Measurements from ENCODE around the gene AGBL5.

The AGBL5 gene

DNA sequence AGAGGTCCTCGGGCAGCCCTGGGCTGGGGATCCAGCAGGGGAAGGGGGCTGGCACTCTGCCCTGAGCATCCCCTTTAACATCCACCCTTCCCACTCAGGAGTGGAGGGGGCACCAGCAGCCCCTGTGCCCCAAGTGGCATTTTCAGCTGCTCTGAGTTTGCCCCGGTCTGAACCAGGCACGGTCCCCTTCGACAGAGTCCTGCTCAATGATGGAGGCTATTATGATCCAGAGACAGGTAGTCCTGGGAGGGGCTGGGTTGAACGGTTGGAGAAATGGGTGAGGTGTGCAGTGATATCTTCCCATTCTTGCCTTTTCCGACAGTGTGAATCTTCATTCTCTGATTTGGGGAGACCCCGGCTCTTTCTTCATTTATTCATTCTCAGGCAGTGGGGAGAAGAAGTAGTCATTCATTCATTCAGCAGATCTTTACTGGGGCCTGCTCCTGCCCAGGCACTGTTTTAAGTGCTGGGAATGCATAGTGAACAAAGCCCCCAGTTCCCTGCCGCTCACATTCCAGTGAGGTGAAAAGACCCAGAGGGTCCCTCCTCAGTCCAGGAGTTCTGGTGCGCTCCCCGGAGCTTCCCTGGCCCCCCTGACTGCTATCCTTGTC is 33.7 kb downstream of the AGBL5 start:
- Histone ChIP-seq H2AFZ (ENCODE audit: low read depth, low read length) (no peak overlapping the region), H3K4me1 (ENCODE audit: insufficient read depth, low read length) (peaks cover 73% of the 10 kb centered on the region), H3K4me3 (ENCODE audit: low read depth in 1 of 2, low read length in 2 of 2) (peak overlapping the region; percentile 35 to 72; a peak in 3 of 4 replicates)

DNA sequence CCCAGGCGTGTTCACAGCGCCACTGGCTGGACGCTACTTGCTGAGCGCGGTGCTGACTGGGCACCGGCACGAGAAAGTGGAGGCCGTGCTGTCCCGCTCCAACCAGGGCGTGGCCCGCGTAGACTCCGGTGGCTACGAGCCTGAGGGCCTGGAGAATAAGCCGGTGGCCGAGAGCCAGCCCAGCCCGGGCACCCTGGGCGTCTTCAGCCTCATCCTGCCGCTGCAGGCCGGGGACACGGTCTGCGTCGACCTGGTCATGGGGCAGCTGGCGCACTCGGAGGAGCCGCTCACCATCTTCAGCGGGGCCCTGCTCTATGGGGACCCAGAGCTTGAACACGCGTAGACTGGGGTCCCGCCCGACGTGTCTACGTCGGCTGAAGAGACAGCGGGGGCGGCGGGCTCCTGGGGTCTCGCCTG is 34.2 kb downstream of the AGBL5 start:
- Histone ChIP-seq H3K9me3 (ENCODE audit: insufficient read depth, low read length, severe bottlenecking) (no peaks in the 10 kb centered on the region), H3K27me3 (ENCODE audit: insufficient read depth, low read length, poor library complexity) (no peaks in the 10 kb centered on the region), H3K4me3 (ENCODE audit: low read depth in 1 of 2, low read length in 2 of 2) (peak overlapping the region; percentile 35 to 72; a peak in 3 of 4 replicates), H3K9ac (ENCODE audit: low read depth, low read length) (peak overlapping the region; percentile 95), H3K79me2 (ENCODE audit: insufficient read depth, low read length) (peaks cover 10% of the 10 kb centered on the region), H3K36me3 (ENCODE audit: insufficient read depth, low read length) (no peaks in the 10 kb centered on the region), H3K4me1 (ENCODE audit: insufficient read depth, low read length) (peaks cover 67% of the 10 kb centered on the region), H3K4me2 (ENCODE audit: insufficient read depth, low read length) (peak overlapping the region; percentile 96), H4K20me1 (ENCODE audit: insufficient read depth, low read length) (no peaks in the 10 kb centered on the region), H3K27ac (ENCODE audit: low read length) (peak overlapping the region; percentile 83), H2AFZ (ENCODE audit: low read depth, low read length) (peak overlapping the region; percentile 78)
- ATAC-seq (ENCODE audit: insufficient read depth, low read depth) (no peak), DNase-seq (no peak)
- no peak for TF ChIP-seq EZH2 (IDR thresholded peaks at IDR 0.05; ENCODE audit: borderline replicate concordance, low read depth, low read length, severe bottlenecking)
- TF ChIP-seq, protein P1, sequence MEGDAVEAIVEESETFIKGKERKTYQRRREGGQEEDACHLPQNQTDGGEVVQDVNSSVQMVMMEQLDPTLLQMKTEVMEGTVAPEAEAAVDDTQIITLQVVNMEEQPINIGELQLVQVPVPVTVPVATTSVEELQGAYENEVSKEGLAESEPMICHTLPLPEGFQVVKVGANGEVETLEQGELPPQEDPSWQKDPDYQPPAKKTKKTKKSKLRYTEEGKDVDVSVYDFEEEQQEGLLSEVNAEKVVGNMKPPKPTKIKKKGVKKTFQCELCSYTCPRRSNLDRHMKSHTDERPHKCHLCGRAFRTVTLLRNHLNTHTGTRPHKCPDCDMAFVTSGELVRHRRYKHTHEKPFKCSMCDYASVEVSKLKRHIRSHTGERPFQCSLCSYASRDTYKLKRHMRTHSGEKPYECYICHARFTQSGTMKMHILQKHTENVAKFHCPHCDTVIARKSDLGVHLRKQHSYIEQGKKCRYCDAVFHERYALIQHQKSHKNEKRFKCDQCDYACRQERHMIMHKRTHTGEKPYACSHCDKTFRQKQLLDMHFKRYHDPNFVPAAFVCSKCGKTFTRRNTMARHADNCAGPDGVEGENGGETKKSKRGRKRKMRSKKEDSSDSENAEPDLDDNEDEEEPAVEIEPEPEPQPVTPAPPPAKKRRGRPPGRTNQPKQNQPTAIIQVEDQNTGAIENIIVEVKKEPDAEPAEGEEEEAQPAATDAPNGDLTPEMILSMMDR (IDR thresholded peaks at IDR 0.05; ENCODE audit: borderline replicate concordance, extremely low read depth, low read length, poor library complexity, severe bottlenecking): no peak

More for the DNA sequence above, 33.7 kb downstream of the AGBL5 start:
- H3K4me2 ChIP-seq (ENCODE audit: insufficient read depth, low read length): peak overlapping the region; percentile 96
- H4K20me1 ChIP-seq (ENCODE audit: insufficient read depth, low read length): no peaks in the 10 kb centered on the region
- TF ChIP-seq EZH2 (IDR thresholded peaks at IDR 0.05; ENCODE audit: borderline replicate concordance, low read depth, low read length, severe bottlenecking): no peak
- TF ChIP-seq, protein P1 (IDR thresholded peaks at IDR 0.05; ENCODE audit: borderline replicate concordance, extremely low read depth, low read length, poor library complexity, severe bottlenecking): no peak
- no peak for DNase-seq
- ATAC-seq (ENCODE audit: insufficient read depth, low read depth): no peak
- H3K27me3 ChIP-seq (ENCODE audit: insufficient read depth, low read length, poor library complexity): no peaks in the 10 kb centered on the region
- no peaks in the 10 kb centered on the region for H3K9me3 ChIP-seq (ENCODE audit: insufficient read depth, low read length, severe bottlenecking)
- peaks cover 10% of the 10 kb centered on the region for H3K79me2 ChIP-seq (ENCODE audit: insufficient read depth, low read length)
- H3K36me3 ChIP-seq (ENCODE audit: insufficient read depth, low read length): no peaks in the 10 kb centered on the region
- H3K27ac ChIP-seq (ENCODE audit: low read length): peak overlapping the region; percentile 83
- H3K9ac ChIP-seq (ENCODE audit: low read depth, low read length): peak overlapping the region; percentile 95

DNA sequence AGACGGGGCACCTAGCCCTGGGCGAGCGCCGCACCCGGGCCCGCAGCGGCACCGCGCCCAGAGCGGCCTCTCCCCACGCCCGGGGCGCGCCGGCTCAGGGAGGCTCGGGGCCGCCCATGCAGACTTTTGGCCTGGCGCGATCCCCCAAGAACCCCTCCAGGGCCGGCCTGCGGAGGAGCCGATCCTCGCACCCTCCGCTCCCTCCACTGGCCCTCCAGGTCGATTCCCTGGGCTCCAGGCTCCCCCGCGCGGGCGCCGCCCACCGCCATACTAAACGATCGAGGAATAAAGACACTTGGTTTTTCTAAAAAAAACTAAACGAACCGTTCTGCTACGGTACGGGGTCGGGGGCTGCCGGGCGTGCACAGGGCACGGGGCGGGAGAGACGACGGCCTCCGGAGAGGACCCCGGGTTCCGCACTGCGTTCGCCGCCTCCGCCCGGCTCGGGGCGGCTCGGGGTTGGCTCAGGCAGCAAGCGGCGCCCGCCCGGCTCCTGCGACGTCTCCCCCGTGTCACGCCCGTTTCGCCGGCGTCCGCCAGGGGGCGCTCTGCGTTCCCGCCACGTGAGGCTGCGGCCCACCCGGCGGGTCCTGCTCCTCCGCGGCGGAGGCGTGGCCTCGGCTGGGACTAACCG is 34.7 kb downstream of the AGBL5 start:
- no peak for TF ChIP-seq EZH2 (IDR thresholded peaks at IDR 0.05; ENCODE audit: borderline replicate concordance, low read depth, low read length, severe bottlenecking)
- TF ChIP-seq, protein P1 (IDR thresholded peaks at IDR 0.05; ENCODE audit: borderline replicate concordance, extremely low read depth, low read length, poor library complexity, severe bottlenecking): peak; percentile 85
- Histone ChIP-seq H3K4me1 (ENCODE audit: insufficient read depth, low read length) (peaks cover 62% of the 10 kb centered on the region), H3K36me3 (ENCODE audit: insufficient read depth, low read length) (no peaks in the 10 kb centered on the region), H3K27me3 (ENCODE audit: insufficient read depth, low read length, poor library complexity) (no peaks in the 10 kb centered on the region), H3K79me2 (ENCODE audit: insufficient read depth, low read length) (peaks cover 10% of the 10 kb centered on the region), H3K4me2 (ENCODE audit: insufficient read depth, low read length) (peak overlapping the region; percentile 96), H4K20me1 (ENCODE audit: insufficient read depth, low read length) (no peaks in the 10 kb centered on the region), H3K9ac (ENCODE audit: low read depth, low read length) (peak overlapping the region; percentile 95), H2AFZ (ENCODE audit: low read depth, low read length) (peak overlapping the region; percentile 78), H3K9me3 (ENCODE audit: insufficient read depth, low read length, severe bottlenecking) (no peaks in the 10 kb centered on the region), H3K27ac (ENCODE audit: low read length) (peak overlapping the region; percentile 83), H3K4me3 (ENCODE audit: low read depth in 1 of 2, low read length in 2 of 2) (peak overlapping the region; percentile 35 to 72; a peak in 3 of 4 replicates)
- peak; percentile 90 for ATAC-seq (ENCODE audit: insufficient read depth, low read depth)
- DNase-seq: peak; percentile 98

All from DND-41 (cell line).